Sigmoid colon (tissue), 3 donors: ENCODE measurements around the gene KY.

Experiments used
- CTCF ChIP-seq, 4 experiments: fragments of 450-650 bp in 3 of 4; fragments of 200-600 bp in 1 of 4; IDR thresholded peaks; one replicate each; pipeline ENCODE4 v1.5.1; 2016 to 2019; ENCODE audit warnings: antibody characterized with exemption in 4 of 4, mild to moderate bottlenecking in 3 of 4, moderate library complexity in 2 of 4
- POLR2A ChIP-seq, 2 donors: fragments of 450-650 bp; IDR thresholded peaks; one replicate each; pipeline ENCODE4 v1.6.1; 2016; ENCODE audit warnings: antibody characterized with exemption in 2 of 2, mild to moderate bottlenecking in 2 of 2, moderate library complexity in 2 of 2

GRCh38 chr3:134568790-134569189 lies 82.0 kb downstream of the KY start:
- no peak for TF ChIP-seq CTCF (IDR thresholded peaks at IDR 0.05)
- TF ChIP-seq POLR2A (IDR thresholded peaks at IDR 0.05), result no peak
